ENCODE measurements around the gene CLECL1. TPM values are rescaled to one million over a fixed set of nuclear protein-coding genes. Genes with fewer than 3 reads are reported as not detected.

The CLECL1 gene
- total and polyA plus RNA-seq, 2 of the 13 experiments (the other 11 are each of a cell fraction or from before 2014, with no cell fraction given): not detected

GRCh38 chr12:9759694-9760093 lies 26.8 kb upstream of the CLECL1 start (continued):
- no peak for TF ChIP-seq ZBTB39 (CRISPR knock-in tag; IDR thresholded peaks at IDR 0.05)
- TF ChIP-seq ZNF253 (CRISPR knock-in tag; IDR thresholded peaks at IDR 0.05; ENCODE audit: borderline replicate concordance): no peak

- WGBS (ENCODE audit: low lambda C conversion rate): 28% methylated on average over 3 of the region's 3 CpGs
- no peak overlapping the region for H3K9ac ChIP-seq (ENCODE audit: insufficient read depth, low read depth, low read length)
- CTCF ChIA-PET (ENCODE audit: low intra/inter-chr PET ratio, low total read pairs): no interaction called here
Measured at GRCh38 chr12:9758119-9758518, 25.2 kb upstream of the CLECL1 start.

More at GRCh38 chr12:9758119-9758518, 25.2 kb upstream of the CLECL1 start:
- Histone ChIP-seq H3K4me2 (ENCODE audit: low read depth, low read length) (no peak overlapping the region), H3K9me3 (ENCODE audit: low read length) (no peaks in the 10 kb centered on the region), H3K27ac (ENCODE audit: extremely low read length, insufficient read depth, low read length) (no peak overlapping the region), H2AFZ (ENCODE audit: low read length) (no peak overlapping the region), H3K4me3 (replicated peaks in 1 of 3; ENCODE audit: insufficient read depth in 1 of 3, low read depth in 2 of 3, low read length in 3 of 3) (no peak overlapping the region), H4K20me1 (ENCODE audit: insufficient read depth, low read length) (no peaks in the 10 kb centered on the region), H3K79me2 (ENCODE audit: insufficient read depth, low read length) (no peaks in the 10 kb centered on the region), H3K27me3 (ENCODE audit: control insufficient read depth in 1 of 2, insufficient read depth in 2 of 2, low read length in 2 of 2) (peaks cover 0 to 6% of the 10 kb centered on the region in 2 experiments; a peak in 2 of 5 replicates), H3K4me1 (ENCODE audit: insufficient read depth, low read length) (no peaks in the 10 kb centered on the region), H3K36me3 (replicated peaks in 1 of 2; ENCODE audit: control insufficient read depth in 1 of 2, insufficient read depth in 2 of 2, low read length in 2 of 2) (no peaks in the 10 kb centered on the region)
- POLR2A ChIA-PET: no interaction called here
- in situ Hi-C loops (cut with HindIII; ENCODE audit: extremely low pct_ligation_motif_present, low pct_unique_long_range_greater_than_20kb) (loop anchor here (10.0 kb wide), 1 partner anchor 377 kb away; the partner anchor contains the start of gene CLEC7A), intact Hi-C loops (cut with micrococcal nuclease; ENCODE audit: unreplicated experiment) (no loop called here)
- BruUV-seq (replicated peaks): no TSS peak
- DNase-seq (ENCODE audit: low spot score): no peak
- TF ChIP-seq SCMH1 (CRISPR knock-in tag; IDR thresholded peaks at IDR 0.05; ENCODE audit: borderline replicate concordance): no peak
- TF ChIP-seq SOX13 (IDR thresholded peaks at IDR 0.05): no peak
- no peak for TF ChIP-seq SOX13 (CRISPR knock-in tag; conservative IDR thresholded peaks at IDR 0.05 in 1 of 2, IDR thresholded peaks at IDR 0.05 in 1 of 2)
- no peak for TF ChIP-seq SSRP1 (CRISPR knock-in tag; IDR thresholded peaks at IDR 0.05)
- TF ChIP-seq ZNF274 (CRISPR knock-in tag; IDR thresholded peaks at IDR 0.05): no peak
- TF ChIP-seq ZKSCAN8 (CRISPR knock-in tag; IDR thresholded peaks at IDR 0.05; ENCODE audit: borderline replicate concordance): no peak
- TF ChIP-seq RORA (CRISPR knock-in tag; IDR thresholded peaks at IDR 0.05): no peak
- no peak for TF ChIP-seq XRCC5 (optimal IDR thresholded peaks at IDR 0.05; ENCODE audit: low read length)
- no peak for TF ChIP-seq ZFX (CRISPR knock-in tag; IDR thresholded peaks at IDR 0.05; ENCODE audit: low read depth)
- TF ChIP-seq ZNF142 (CRISPR knock-in tag; IDR thresholded peaks at IDR 0.05): no peak
- TF ChIP-seq TFE3 (CRISPR knock-in tag; IDR thresholded peaks at IDR 0.05): no peak
- no peak for FAIRE-seq
- ATAC-seq: no peak

All from HepG2 (cell line).